B cell (primary cell): ENCODE measurements around the gene TBL1XR1. TPM values are rescaled to one million over a fixed set of nuclear protein-coding genes. Genes with fewer than 3 reads are reported as not detected.
A peak's percentile ranks its signal among the peaks of the same experiment; 100 is the strongest.

Source experiments
- ATAC-seq: fragments of 200-7000 bp; cut with Tn5 transposase; one replicate; pipeline ENCODE4 v1.10.0; 2021; ENCODE audit warnings: low read depth, mild to moderate bottlenecking, moderate number of reproducible peaks, moderate library complexity
- CTCF ChIA-PET: fragments of 350-600 bp; sonication (Branson Sonifier 250); formaldehyde crosslinking; loops from one replicate; lab custom pipeline; 2021; ENCODE audit warnings: antibody characterized with exemption, inconsistent platforms; lab: Charles Lee
- POLR2A ChIA-PET: fragments of 350-600 bp; sonication (Branson Sonifier 250); formaldehyde crosslinking; loops from one replicate; lab custom pipeline; 2021; ENCODE audit warnings: antibody characterized with exemption; lab: Charles Lee
- DNase-seq: peaks from one replicate; pipeline ENCODE4 v3.0.0; 2013
- H2AFZ ChIP-seq: 2 replicates; pipeline ENCODE4 v1.6.1; 2012; ENCODE audit warnings: mild to moderate bottlenecking, low read depth, low read length; ENCODE audit not compliant: insufficient read depth, poor library complexity, severe bottlenecking
- H3K27ac ChIP-seq, 2 donors: 1 replicate in 1 of 2; 2 replicates in 1 of 2; pipeline ENCODE4 v1.5.1; 2012 to 2013; ENCODE audit warnings: low read length in 2 of 2, mild to moderate bottlenecking in 2 of 2, moderate library complexity in 1 of 2
- H3K27me3 ChIP-seq, 4 experiments: fragments of 200-600 bp in 1 of 4; sonication (generic) in 1 of 4; replicated peaks in 1 of 4; 1 replicate in 2 of 4; 2 replicates in 2 of 4; pipeline versions ENCODE4 v1.6.1 to v1.7.0; 2013 to 2016; ENCODE audit warnings: low read length in 3 of 4, mild to moderate bottlenecking in 2 of 4, mixed read lengths in 1 of 4, moderate library complexity in 1 of 4; ENCODE audit not compliant: insufficient read depth in 4 of 4, control insufficient read depth in 3 of 4; ENCODE audit errors: control extremely low read depth in 1 of 4
- H3K36me3 ChIP-seq, 2 experiments: replicated peaks in 1 of 2; 1 replicate in 1 of 2; 2 replicates in 1 of 2; pipeline versions ENCODE4 v1.6.1 to v1.7.1; 2013; ENCODE audit warnings: low read length in 1 of 2; ENCODE audit not compliant: insufficient read depth in 2 of 2, control insufficient read depth in 1 of 2; ENCODE audit errors: control extremely low read depth in 1 of 2, extremely low read depth in 1 of 2
- H3K4me1 ChIP-seq, 2 donors: fragments of 200-600 bp in 1 of 2; sonication (generic) in 1 of 2; 1 replicate in 1 of 2; 2 replicates in 1 of 2; pipeline versions ENCODE4 v1.5.1 to v1.6.1; 2013 to 2017; ENCODE audit warnings: low read length in 2 of 2; ENCODE audit not compliant: control insufficient read depth in 2 of 2, insufficient read depth in 2 of 2
- H3K4me2 ChIP-seq: replicated peaks from 2 replicates; pipeline ENCODE3; 2012; ENCODE audit warnings: mild to moderate bottlenecking, low read depth, low read length; ENCODE audit not compliant: poor library complexity, severe bottlenecking
- H3K4me3 ChIP-seq, 5 experiments: fragments of 200-600 bp in 1 of 5; sonication (generic) in 1 of 5; 1 replicate in 3 of 5; 2 replicates in 2 of 5; pipeline versions ENCODE4 v1.5.1 to v1.7.0; 2011 to 2016; ENCODE audit warnings: low read length in 4 of 5, mild to moderate bottlenecking in 4 of 5, low read depth in 2 of 5, control low read depth in 1 of 5, moderate library complexity in 1 of 5; ENCODE audit not compliant: insufficient read depth in 1 of 5; ENCODE audit errors: control extremely low read depth in 1 of 5, extremely low read depth in 1 of 5
- H3K79me2 ChIP-seq: fragments of 200-600 bp; sonication (generic); one replicate; pipeline ENCODE4 v1.6.0; 2016; ENCODE audit warnings: low read length; ENCODE audit not compliant: control insufficient read depth, insufficient read depth
- H3K9ac ChIP-seq: fragments of 200-600 bp; sonication (generic); 2 replicates; pipeline ENCODE4 v1.6.1; 2017; ENCODE audit warnings: mild to moderate bottlenecking, low read length, moderate library complexity
- H3K9me3 ChIP-seq, 3 donors: one replicate each; pipeline versions ENCODE4 v1.6.1 to v1.7.1; 2013; ENCODE audit warnings: low read length in 2 of 3; ENCODE audit not compliant: control insufficient read depth in 2 of 3, insufficient read depth in 1 of 3; ENCODE audit errors: control extremely low read depth in 1 of 3
- H4K20me1 ChIP-seq: 2 replicates; pipeline ENCODE4 v1.6.0; 2012; ENCODE audit warnings: mild to moderate bottlenecking, low read length; ENCODE audit not compliant: insufficient read depth, control insufficient read depth, poor library complexity, severe bottlenecking
- H3K27ac Mint-ChIP-seq: one replicate; pipeline ENCODE4 v1.8.0; 2021; ENCODE audit warnings: mixed read lengths
- H3K27me3 Mint-ChIP-seq: one replicate; pipeline ENCODE4 v1.8.0; 2021; ENCODE audit warnings: mixed read lengths
- H3K4me1 Mint-ChIP-seq: one replicate; pipeline ENCODE4 v1.8.0; 2021; ENCODE audit warnings: mixed read lengths
- H3K4me3 Mint-ChIP-seq: one replicate; pipeline ENCODE4 v1.8.0; 2021; ENCODE audit warnings: mixed read lengths
- H3K9me3 Mint-ChIP-seq: one replicate; pipeline ENCODE4 v1.8.0; 2022; ENCODE audit warnings: mixed read lengths; ENCODE audit not compliant: insufficient read depth
- CTCF ChIP-seq: fragments of 200-600 bp; IDR thresholded peaks from one replicate; pipeline ENCODE4 v1.8.0; 2022; ENCODE audit warnings: antibody characterized with exemption, mild to moderate bottlenecking
- EZH2 ChIP-seq: IDR thresholded peaks from 2 replicates; pipeline ENCODE4 v1.6.1; 2012; ENCODE audit warnings: borderline replicate concordance, low read depth, mild to moderate bottlenecking, moderate library complexity, low read length; ENCODE audit not compliant: insufficient read depth, poor library complexity, severe bottlenecking
- WGBS: methylation state at CpG from one replicate; pipeline ENCODE4 v1.1.5; 2013; ENCODE audit warnings: missing lambda C conversion rate; ENCODE audit not compliant: insufficient coverage; 5-methylcytosine and 5-hydroxymethylcytosine counted together
- intact Hi-C: fragments of 100-400 bp; cut with micrococcal nuclease; formaldehyde crosslinking; loops from one replicate; pipeline ENCODE4 v1.10.0; 2022
- polyA plus RNA-seq: library from polyadenylated mRNA; depleted of rRNA; stranded (reverse); fragments of >200 nt; gene quantifications from 2 replicates; pipeline ENCODE4 v1.2.3, GENCODE V29; 2012
- total RNA-seq, 2 donors: library from RNA; stranded (reverse); fragments of 120-200 nt in 1 of 2; gene quantifications; 1 replicate in 1 of 2; 2 replicates in 1 of 2; pipeline versions ENCODE4 v1.2.3 to v1.2.4, GENCODE V29; 2013 to 2022

TBL1XR1 gene
- total and polyA plus RNA-seq, 2 donors (not counting 1 experiment from before 2014, with no cell fraction given) = 17.6 to 128 TPM

- Histone ChIP-seq H4K20me1 (peaks cover 41% of the 10 kb centered on the region), H3K36me3 (peaks cover 0 to 2% of the 10 kb centered on the region in 2 experiments), H3K79me2 (peaks cover 95% of the 10 kb centered on the region), H3K27me3 (no peaks in the 10 kb centered on the region), H3K27ac (no peak overlapping the region), H3K4me2 (no peak overlapping the region), H3K9ac (no peak overlapping the region), H3K4me3 (no peak overlapping the region), H2AFZ (no peak overlapping the region), H3K4me1 (peaks cover 9 to 23% of the 10 kb centered on the region in 2 donors), H3K9me3 (no peaks in the 10 kb centered on the region)
- POLR2A ChIA-PET = no interaction called here
- intact Hi-C loops = no loop called here
- H3K4me3 Mint-ChIP-seq = no peak overlapping the region
- peak overlapping the region; percentile 0 for H3K27ac Mint-ChIP-seq
- TF ChIP-seq CTCF (no peak), EZH2 (no peak)
- DNase-seq (no peak), ATAC-seq (no peak)
- 87% methylated on average over 2 of the region's 3 CpGs for WGBS
- H3K27me3 Mint-ChIP-seq = no peaks in the 10 kb centered on the region
- no peaks in the 10 kb centered on the region for H3K9me3 Mint-ChIP-seq
- CTCF ChIA-PET = no interaction called here
- H3K4me1 Mint-ChIP-seq = peaks cover 45% of the 10 kb centered on the region
Measured at GRCh38 chr3:177102553-177102952, 94.7 kb downstream of the TBL1XR1 start.

GRCh38 chr3:177098551-177098950 is 98.7 kb downstream of the TBL1XR1 start:
- no peaks in the 10 kb centered on the region for H3K27me3 ChIP-seq
- H2AFZ ChIP-seq = no peak overlapping the region
- H3K4me3 ChIP-seq = no peak overlapping the region
- H3K36me3 ChIP-seq = peaks cover 0 to 5% of the 10 kb centered on the region in 2 experiments
- no peak overlapping the region for H3K27ac ChIP-seq
- Mint-ChIP-seq H3K9me3 (peaks cover 5% of the 10 kb centered on the region), H3K27ac (no peak overlapping the region), H3K4me3 (no peak overlapping the region), H3K4me1 (peaks cover 34% of the 10 kb centered on the region), H3K27me3 (no peaks in the 10 kb centered on the region)
- H4K20me1 ChIP-seq = peaks cover 25% of the 10 kb centered on the region
- WGBS = no CpG with 5 or more reads among the region's 2 CpGs
- TF ChIP-seq EZH2 (no peak), CTCF (no peak)
- no peak overlapping the region for H3K4me2 ChIP-seq
- ChIA-PET POLR2A (no interaction called here), CTCF (no interaction called here)
- ATAC-seq = no peak
- H3K9me3 ChIP-seq = peaks cover 0 to 8% (median 0%) of the 10 kb centered on the region in 3 donors
- H3K9ac ChIP-seq = no peak overlapping the region
- intact Hi-C loops = no loop called here
- peaks cover 90% of the 10 kb centered on the region for H3K79me2 ChIP-seq
- no peaks in the 10 kb centered on the region for H3K4me1 ChIP-seq
- DNase-seq = no peak
